ENCODE measurements around the gene MMP11. TPM values are rescaled to one million over a fixed set of nuclear protein-coding genes. Genes with fewer than 3 reads are reported as not detected.

Gene MMP11
- total RNA-seq, 1 experiment from 2014 or later: 7.4 TPM

DNA sequence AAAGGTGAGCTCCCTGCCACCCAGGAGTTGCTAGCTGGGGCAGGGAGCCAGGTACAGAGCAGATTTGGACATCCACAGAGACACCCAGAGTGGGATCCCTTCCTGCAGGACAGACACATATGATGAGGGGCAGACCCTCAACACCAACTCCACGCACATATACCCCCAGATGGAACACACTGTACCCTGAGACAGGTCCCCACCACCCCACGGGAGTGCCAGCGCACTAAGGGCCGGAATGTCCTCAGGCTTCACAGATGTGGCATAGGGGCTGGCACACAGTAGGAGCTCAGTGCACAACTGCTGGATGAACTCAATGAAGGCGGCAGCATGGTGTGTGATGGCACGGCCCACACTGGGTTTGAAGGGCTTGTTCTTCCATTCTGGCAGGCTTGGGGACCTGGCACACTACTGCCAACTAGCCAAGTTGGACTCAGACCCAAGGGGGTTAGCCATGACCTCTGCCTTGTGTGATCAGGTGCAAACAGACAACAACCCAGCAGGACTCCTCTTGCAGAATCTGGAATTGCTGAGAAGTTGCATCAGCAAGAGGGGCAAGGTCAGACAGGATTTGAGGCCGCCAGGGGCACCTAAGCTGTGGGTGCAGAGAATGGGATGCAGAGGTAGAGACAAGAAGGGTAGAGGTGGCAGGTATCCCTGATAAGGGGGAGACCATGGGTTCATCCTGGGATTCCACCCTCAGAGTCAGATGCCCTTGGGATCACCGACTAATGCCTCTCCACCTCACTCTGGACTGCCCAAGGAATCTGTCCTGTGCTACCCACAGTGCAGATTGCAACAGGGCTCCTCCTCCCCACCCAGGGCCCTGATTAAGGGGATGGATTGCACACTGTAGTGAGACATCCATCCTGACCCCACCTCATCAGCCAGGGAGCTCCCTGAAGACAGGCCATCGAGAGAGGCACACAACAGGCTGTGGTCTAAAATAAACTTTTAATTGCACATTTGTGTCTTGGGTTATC is 7.5 kb upstream of the MMP11 start:
- no TSS peak for BruUV-seq (replicated peaks)
- POLR2A ChIA-PET: no interaction called here
- ATAC-seq: no peak
- Histone ChIP-seq H3K79me2 (ENCODE audit: insufficient read depth, low read length) (peaks cover 35% of the 10 kb centered on the region), H3K36me3 (ENCODE audit: control insufficient read depth in 1 of 2, insufficient read depth in 2 of 2, low read length in 2 of 2) (peaks cover 9 to 20% of the 10 kb centered on the region in 2 experiments; a peak in 3 of 4 replicates), H3K27ac (ENCODE audit: low read depth, low read length) (peak overlapping the region; percentile 20; the same call in 1 of the 2 replicates), H3K9ac (ENCODE audit: low read length) (no peak overlapping the region), H3K27me3 (ENCODE audit: insufficient read depth, low read length) (no peaks in the 10 kb centered on the region), H3K4me3 (replicated peaks in 1 of 2; ENCODE audit: low read depth in 1 of 2, low read length in 2 of 2) (no peak overlapping the region), H2AFZ (ENCODE audit: low read depth, low read length, poor library complexity, severe bottlenecking) (no peak overlapping the region), H3K4me2 (ENCODE audit: low read length) (peak overlapping the region; percentile 17), H4K20me1 (ENCODE audit: insufficient read depth) (no peaks in the 10 kb centered on the region), H3K9me2 (ENCODE audit: insufficient read depth) (no peaks in the 10 kb centered on the region), H3K9me3 (ENCODE audit: control insufficient read depth in 1 of 2, insufficient read depth in 1 of 2, low read depth in 1 of 2, low read length in 2 of 2) (no peaks in the 10 kb centered on the region), H3K4me1 (ENCODE audit: control insufficient read depth in 1 of 2, insufficient read depth in 2 of 2, low read length in 2 of 2) (peaks cover 8 to 48% of the 10 kb centered on the region in 2 experiments; a peak in 3 of 4 replicates)
- intact Hi-C loops (cut with micrococcal nuclease): loop anchor here (5.0 to 10.0 kb wide), 2 partner anchors 82 to 190 kb away; no protein-coding TSS in a partner anchor
- no peak for DNase-seq (ENCODE audit: low read depth, low spot score)
- CTCF ChIA-PET: no interaction called here
- RAD21 ChIA-PET (ENCODE audit: low non-redundant PET in 1 of 2, low total read pairs in 2 of 2, uncharacterized antibody in 2 of 2, unreplicated experiment in 2 of 2): no interaction called here
- TF ChIP-seq CBX3 (IDR thresholded peaks at IDR 0.05; ENCODE audit: low read depth) (no peak), POLR2A (IDR thresholded peaks at IDR 0.05; ENCODE audit: borderline replicate concordance, extremely low read depth, insufficient read depth, insufficient read length) (no peak), EZH2 (IDR thresholded peaks at IDR 0.05) (no peak), ELF1 (IDR thresholded peaks at IDR 0.05; ENCODE audit: borderline replicate concordance, low read depth) (no peak), TCF7L2 (IDR thresholded peaks at IDR 0.05; ENCODE audit: borderline replicate concordance, extremely low read depth, insufficient read depth, insufficient read length) (no peak), RAD21 (IDR thresholded peaks at IDR 0.05; ENCODE audit: low read depth) (no peak), JUND (IDR thresholded peaks at IDR 0.05) (no peak), YY1 (IDR thresholded peaks at IDR 0.05; ENCODE audit: extremely low read depth, insufficient replicate concordance, low read depth, low read length) (no peak), SRF (IDR thresholded peaks at IDR 0.05; ENCODE audit: low read depth) (no peak), CEBPB (IDR thresholded peaks at IDR 0.05; ENCODE audit: low read depth) (no peak), ZNF274 (IDR thresholded peaks at IDR 0.05; ENCODE audit: low read depth, low read length) (no peak)
- TF ChIP-seq, protein P1, sequence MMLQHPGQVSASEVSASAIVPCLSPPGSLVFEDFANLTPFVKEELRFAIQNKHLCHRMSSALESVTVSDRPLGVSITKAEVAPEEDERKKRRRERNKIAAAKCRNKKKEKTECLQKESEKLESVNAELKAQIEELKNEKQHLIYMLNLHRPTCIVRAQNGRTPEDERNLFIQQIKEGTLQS (IDR thresholded peaks at IDR 0.05): no peak
- TF ChIP-seq, protein P2, sequence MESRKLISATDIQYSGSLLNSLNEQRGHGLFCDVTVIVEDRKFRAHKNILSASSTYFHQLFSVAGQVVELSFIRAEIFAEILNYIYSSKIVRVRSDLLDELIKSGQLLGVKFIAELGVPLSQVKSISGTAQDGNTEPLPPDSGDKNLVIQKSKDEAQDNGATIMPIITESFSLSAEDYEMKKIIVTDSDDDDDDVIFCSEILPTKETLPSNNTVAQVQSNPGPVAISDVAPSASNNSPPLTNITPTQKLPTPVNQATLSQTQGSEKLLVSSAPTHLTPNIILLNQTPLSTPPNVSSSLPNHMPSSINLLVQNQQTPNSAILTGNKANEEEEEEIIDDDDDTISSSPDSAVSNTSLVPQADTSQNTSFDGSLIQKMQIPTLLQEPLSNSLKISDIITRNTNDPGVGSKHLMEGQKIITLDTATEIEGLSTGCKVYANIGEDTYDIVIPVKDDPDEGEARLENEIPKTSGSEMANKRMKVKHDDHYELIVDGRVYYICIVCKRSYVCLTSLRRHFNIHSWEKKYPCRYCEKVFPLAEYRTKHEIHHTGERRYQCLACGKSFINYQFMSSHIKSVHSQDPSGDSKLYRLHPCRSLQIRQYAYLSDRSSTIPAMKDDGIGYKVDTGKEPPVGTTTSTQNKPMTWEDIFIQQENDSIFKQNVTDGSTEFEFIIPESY (IDR thresholded peaks at IDR 0.05; ENCODE audit: extremely low read depth, insufficient replicate concordance, low read length): no peak
- TF ChIP-seq, protein P3, sequence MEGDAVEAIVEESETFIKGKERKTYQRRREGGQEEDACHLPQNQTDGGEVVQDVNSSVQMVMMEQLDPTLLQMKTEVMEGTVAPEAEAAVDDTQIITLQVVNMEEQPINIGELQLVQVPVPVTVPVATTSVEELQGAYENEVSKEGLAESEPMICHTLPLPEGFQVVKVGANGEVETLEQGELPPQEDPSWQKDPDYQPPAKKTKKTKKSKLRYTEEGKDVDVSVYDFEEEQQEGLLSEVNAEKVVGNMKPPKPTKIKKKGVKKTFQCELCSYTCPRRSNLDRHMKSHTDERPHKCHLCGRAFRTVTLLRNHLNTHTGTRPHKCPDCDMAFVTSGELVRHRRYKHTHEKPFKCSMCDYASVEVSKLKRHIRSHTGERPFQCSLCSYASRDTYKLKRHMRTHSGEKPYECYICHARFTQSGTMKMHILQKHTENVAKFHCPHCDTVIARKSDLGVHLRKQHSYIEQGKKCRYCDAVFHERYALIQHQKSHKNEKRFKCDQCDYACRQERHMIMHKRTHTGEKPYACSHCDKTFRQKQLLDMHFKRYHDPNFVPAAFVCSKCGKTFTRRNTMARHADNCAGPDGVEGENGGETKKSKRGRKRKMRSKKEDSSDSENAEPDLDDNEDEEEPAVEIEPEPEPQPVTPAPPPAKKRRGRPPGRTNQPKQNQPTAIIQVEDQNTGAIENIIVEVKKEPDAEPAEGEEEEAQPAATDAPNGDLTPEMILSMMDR (IDR thresholded peaks at IDR 0.05 in 2 of 3, conservative IDR thresholded peaks at IDR 0.05 in 1 of 3; ENCODE audit: borderline replicate concordance in 1 of 3, insufficient read depth in 1 of 3, low read depth in 2 of 3, low read length in 2 of 3): no peak

Data from HCT116 (cell line).